Thyroid gland (tissue), 4 donors: Measurements from ENCODE around the gene MAP3K3.

ENCODE experiments used
- POLR2A ChIP-seq, 2 donors: fragments of 450-650 bp; IDR thresholded peaks; one replicate each; pipeline ENCODE4 v1.6.1; 2017; ENCODE audit warnings: antibody characterized with exemption in 2 of 2, mild to moderate bottlenecking in 2 of 2, moderate library complexity in 1 of 2
- TF ChIP-seq, protein P1 (sequence below), 6 experiments: fragments of 200-600 bp in 3 of 6; fragments of 450-650 bp in 3 of 6; sonication (generic) in 3 of 6; IDR thresholded peaks; one replicate each; pipeline ENCODE4 v1.5.1; 2016 to 2019; ENCODE audit warnings: antibody characterized with exemption in 6 of 6, mild to moderate bottlenecking in 2 of 6, inconsistent platforms in 1 of 6, moderate library complexity in 1 of 6

DNA sequence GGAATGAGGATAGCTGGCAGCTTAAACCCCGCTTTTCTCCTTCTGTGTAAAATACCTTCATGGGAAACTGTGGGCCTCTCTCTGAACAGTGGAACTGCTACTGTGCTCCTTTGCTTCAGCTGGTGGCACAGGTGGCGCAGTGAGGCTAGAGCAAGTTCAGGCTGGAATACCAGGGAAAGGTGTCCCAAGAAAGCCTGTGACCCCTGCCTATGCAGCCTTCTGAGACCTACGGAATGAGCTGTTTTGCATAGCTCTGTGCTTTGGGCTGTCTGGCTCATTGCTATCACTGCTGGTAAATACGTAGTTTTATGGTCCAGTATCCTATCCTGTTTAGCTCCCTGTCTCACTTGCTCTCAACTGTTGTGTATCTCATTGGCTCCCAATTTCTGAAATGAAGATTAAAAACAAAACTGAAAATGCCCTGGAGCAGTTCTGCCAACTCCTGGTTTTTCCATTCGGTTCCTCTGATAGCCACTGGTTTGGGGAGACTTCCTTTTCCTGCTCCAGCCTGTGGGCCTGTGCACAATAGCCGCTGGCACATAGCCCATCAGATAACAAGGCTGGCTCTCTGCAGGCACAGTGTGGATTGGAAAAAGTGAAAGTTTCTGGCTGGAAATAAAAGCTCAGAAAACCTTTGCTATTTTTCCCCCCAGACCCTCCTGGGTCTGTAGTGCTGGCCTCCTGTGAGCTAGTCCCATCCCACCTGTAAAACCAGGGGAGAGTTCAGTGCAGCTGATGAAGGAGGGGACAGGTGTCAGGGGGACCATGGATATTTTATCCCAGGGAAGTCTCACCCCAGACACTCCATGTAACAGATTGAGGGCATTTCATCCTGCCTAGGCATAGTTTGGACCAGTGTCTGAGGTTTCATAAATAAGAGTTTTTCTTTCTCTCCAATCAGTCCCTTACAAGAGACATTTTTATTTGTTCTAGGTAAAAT, 53.7 kb downstream of the MAP3K3 start:
- TF ChIP-seq, protein P1, sequence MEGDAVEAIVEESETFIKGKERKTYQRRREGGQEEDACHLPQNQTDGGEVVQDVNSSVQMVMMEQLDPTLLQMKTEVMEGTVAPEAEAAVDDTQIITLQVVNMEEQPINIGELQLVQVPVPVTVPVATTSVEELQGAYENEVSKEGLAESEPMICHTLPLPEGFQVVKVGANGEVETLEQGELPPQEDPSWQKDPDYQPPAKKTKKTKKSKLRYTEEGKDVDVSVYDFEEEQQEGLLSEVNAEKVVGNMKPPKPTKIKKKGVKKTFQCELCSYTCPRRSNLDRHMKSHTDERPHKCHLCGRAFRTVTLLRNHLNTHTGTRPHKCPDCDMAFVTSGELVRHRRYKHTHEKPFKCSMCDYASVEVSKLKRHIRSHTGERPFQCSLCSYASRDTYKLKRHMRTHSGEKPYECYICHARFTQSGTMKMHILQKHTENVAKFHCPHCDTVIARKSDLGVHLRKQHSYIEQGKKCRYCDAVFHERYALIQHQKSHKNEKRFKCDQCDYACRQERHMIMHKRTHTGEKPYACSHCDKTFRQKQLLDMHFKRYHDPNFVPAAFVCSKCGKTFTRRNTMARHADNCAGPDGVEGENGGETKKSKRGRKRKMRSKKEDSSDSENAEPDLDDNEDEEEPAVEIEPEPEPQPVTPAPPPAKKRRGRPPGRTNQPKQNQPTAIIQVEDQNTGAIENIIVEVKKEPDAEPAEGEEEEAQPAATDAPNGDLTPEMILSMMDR (IDR thresholded peaks at IDR 0.05), result no peak
- no peak for TF ChIP-seq POLR2A (IDR thresholded peaks at IDR 0.05)
